ENCODE results near the gene USPL1.

DNA sequence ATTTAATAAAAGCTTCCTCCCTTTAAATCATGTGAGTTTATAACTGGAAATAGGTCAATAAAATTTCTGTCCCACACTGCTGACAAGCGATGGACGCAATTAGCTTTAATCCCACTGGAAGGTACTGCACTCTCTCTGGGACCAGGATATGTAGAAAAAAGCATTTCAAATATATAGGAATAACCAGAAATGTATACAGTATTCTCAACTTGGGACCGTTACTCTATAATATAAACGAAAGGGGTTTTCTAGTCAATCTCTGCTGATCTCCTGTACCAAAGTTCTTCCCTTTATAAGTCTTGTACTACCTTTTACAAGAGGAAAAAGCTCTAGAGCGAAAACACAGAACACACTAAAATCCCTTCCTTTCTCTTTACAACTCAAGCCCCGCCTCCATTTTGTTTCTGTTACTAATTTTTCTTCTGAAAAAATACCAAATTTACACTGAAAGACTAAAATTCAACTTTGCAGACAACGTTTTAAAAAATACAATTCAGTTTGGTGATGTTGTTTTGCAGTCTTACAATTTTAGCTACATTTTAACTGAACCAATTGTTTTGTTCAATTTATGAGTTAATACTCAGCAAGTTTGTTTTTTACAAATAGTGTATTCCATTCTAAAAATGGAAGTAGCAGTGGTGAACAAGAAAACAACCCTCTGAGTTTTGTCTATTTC, 1.7 kb upstream of the USPL1 start:
- TF ChIP-seq, protein P1, sequence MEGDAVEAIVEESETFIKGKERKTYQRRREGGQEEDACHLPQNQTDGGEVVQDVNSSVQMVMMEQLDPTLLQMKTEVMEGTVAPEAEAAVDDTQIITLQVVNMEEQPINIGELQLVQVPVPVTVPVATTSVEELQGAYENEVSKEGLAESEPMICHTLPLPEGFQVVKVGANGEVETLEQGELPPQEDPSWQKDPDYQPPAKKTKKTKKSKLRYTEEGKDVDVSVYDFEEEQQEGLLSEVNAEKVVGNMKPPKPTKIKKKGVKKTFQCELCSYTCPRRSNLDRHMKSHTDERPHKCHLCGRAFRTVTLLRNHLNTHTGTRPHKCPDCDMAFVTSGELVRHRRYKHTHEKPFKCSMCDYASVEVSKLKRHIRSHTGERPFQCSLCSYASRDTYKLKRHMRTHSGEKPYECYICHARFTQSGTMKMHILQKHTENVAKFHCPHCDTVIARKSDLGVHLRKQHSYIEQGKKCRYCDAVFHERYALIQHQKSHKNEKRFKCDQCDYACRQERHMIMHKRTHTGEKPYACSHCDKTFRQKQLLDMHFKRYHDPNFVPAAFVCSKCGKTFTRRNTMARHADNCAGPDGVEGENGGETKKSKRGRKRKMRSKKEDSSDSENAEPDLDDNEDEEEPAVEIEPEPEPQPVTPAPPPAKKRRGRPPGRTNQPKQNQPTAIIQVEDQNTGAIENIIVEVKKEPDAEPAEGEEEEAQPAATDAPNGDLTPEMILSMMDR (conservative IDR thresholded peaks at IDR 0.05), result no peak
- TF ChIP-seq EZH2 (IDR thresholded peaks at IDR 0.05; ENCODE audit: low read depth), result no peak
